ENCODE data around the gene MT1G.

DNA sequence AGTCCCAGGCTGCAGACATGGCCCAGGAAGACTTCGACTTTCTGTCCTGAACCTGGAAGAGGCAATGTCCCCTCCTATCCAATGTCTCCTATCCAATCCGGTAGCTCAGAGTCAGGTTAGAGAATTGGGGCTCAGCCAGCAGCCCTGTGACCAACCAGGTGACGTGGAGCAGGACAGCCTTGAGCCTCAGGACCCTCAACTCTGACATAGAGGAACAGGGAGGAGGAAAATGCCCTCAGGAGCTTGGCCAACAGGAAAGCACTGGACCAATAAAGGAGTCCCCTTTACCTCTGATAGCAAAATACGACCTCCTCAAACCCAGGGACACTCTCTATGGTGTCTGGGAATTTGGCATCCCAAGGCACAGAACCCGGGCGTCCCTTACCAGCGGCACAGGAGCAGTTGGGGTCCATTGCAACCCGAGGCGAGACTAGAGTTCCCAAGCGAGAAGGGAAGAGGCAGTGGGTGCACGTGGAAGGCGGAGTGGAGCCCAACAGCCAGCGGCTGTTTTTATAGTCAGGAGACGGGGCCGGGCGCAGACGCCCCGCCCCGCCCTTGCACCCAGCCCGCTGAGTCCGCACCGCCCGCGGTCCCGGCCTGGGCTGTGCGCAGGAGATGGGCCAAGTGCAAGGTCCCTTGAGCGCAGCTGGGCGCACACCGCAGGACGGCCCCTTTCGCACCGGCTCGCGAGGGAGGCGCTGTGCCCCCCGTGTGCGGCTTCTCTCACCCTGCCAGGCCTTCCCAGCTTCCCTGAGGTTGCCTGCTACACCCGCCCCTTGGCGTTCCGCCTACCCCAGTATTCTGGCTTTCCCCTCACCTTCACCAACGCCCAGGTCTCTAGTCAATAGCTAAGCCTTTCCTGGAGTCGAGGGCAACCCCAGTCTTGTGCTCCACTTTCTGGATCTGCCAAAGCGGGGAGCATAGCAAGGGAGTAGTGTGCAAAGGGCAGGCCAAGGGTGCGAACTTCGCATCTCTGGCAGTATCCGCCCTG lies at the start of gene MT1G:
- TF ChIP-seq, protein P1, sequence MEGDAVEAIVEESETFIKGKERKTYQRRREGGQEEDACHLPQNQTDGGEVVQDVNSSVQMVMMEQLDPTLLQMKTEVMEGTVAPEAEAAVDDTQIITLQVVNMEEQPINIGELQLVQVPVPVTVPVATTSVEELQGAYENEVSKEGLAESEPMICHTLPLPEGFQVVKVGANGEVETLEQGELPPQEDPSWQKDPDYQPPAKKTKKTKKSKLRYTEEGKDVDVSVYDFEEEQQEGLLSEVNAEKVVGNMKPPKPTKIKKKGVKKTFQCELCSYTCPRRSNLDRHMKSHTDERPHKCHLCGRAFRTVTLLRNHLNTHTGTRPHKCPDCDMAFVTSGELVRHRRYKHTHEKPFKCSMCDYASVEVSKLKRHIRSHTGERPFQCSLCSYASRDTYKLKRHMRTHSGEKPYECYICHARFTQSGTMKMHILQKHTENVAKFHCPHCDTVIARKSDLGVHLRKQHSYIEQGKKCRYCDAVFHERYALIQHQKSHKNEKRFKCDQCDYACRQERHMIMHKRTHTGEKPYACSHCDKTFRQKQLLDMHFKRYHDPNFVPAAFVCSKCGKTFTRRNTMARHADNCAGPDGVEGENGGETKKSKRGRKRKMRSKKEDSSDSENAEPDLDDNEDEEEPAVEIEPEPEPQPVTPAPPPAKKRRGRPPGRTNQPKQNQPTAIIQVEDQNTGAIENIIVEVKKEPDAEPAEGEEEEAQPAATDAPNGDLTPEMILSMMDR (IDR thresholded peaks at IDR 0.05), result no peak
- no peak for TF ChIP-seq POLR2A (IDR thresholded peaks at IDR 0.05)

All from testis (tissue), 2 donors.